GM23338 (cell line): ENCODE results near the gene MTPN. TPM values are rescaled to one million over a fixed set of nuclear protein-coding genes. Genes with fewer than 3 reads are reported as not detected.

ENCODE experiments used
- ATAC-seq: fragments of 200-7000 bp; cut with Tn5 transposase; 3 replicates; pipeline ENCODE4 v1.9.1; 2020
- DNase-seq: peaks from one replicate; pipeline ENCODE4 v3.0.0-alpha.2; 2015; ENCODE audit warnings: low spot score
- H2AFZ ChIP-seq: fragments of 200-600 bp; sonication (generic); 2 replicates; pipeline ENCODE4 v1.8.0; 2016; ENCODE audit warnings: antibody characterized with exemption, mild to moderate bottlenecking, moderate library complexity
- H3F3A ChIP-seq: fragments of 200-600 bp; sonication (generic); replicated peaks from 2 replicates; pipeline ENCODE4 v1.8.0; 2017; ENCODE audit warnings: antibody characterized with exemption, mixed run types, low read depth
- H3K27ac ChIP-seq: fragments of 200-600 bp; sonication (generic); 2 replicates; pipeline ENCODE4 v1.6.1; 2016; ENCODE audit warnings: low read depth
- H3K27me3 ChIP-seq: fragments of 200-600 bp; sonication (generic); 2 replicates; pipeline ENCODE4 v1.8.0; 2016; ENCODE audit warnings: mild to moderate bottlenecking, mixed run types, moderate library complexity; ENCODE audit not compliant: insufficient read depth
- H3K36me3 ChIP-seq: fragments of 200-600 bp; sonication (generic); 2 replicates; pipeline ENCODE4 v1.8.0; 2016; ENCODE audit warnings: mild to moderate bottlenecking; ENCODE audit not compliant: insufficient read depth
- H3K4me1 ChIP-seq: fragments of 200-600 bp; sonication (generic); 2 replicates; pipeline ENCODE4 v1.8.0; 2016; ENCODE audit warnings: mild to moderate bottlenecking, moderate library complexity; ENCODE audit not compliant: insufficient read depth
- H3K4me2 ChIP-seq: fragments of 200-600 bp; sonication (generic); 2 replicates; pipeline ENCODE4 v1.7.1; 2017; ENCODE audit warnings: mixed run types
- H3K4me3 ChIP-seq: fragments of 200-600 bp; sonication (generic); 2 replicates; pipeline ENCODE4 v1.6.1; 2016; ENCODE audit warnings: mixed run types
- H3K79me2 ChIP-seq: fragments of 200-600 bp; sonication (generic); replicated peaks from 2 replicates; pipeline ENCODE4 v1.8.0; 2017; ENCODE audit warnings: mild to moderate bottlenecking; ENCODE audit not compliant: insufficient read depth
- H3K9me2 ChIP-seq: fragments of 200-600 bp; sonication (generic); 2 replicates; pipeline ENCODE4 v1.8.0; 2017; ENCODE audit not compliant: insufficient read depth
- H4K20me1 ChIP-seq: fragments of 200-600 bp; sonication (generic); replicated peaks from 2 replicates; pipeline ENCODE4 v1.8.0; 2017; ENCODE audit warnings: mild to moderate bottlenecking; ENCODE audit not compliant: insufficient read depth
- H3K27ac Mint-ChIP-seq: 2 replicates; pipeline ENCODE4 v1.8.0; 2020; ENCODE audit warnings: inconsistent platforms, mild to moderate bottlenecking, moderate library complexity, mixed read lengths
- H3K27me3 Mint-ChIP-seq: 3 replicates; pipeline ENCODE4 v1.8.0; 2022; ENCODE audit warnings: low read depth, mild to moderate bottlenecking, moderate library complexity, mixed read lengths, inconsistent platforms; ENCODE audit not compliant: insufficient read depth, poor library complexity
- H3K36me3 Mint-ChIP-seq: 3 replicates; pipeline ENCODE4 v1.8.0; 2021; ENCODE audit warnings: low read depth, mild to moderate bottlenecking, inconsistent platforms, moderate library complexity, mixed read lengths
- H3K4me1 Mint-ChIP-seq: 3 replicates; pipeline ENCODE4 v1.8.0; 2020; ENCODE audit warnings: mild to moderate bottlenecking, inconsistent platforms, mixed read lengths
- H3K4me3 Mint-ChIP-seq: 3 replicates; pipeline ENCODE4 v1.8.0; 2021; ENCODE audit warnings: moderate library complexity, mild to moderate bottlenecking, inconsistent platforms, mixed read lengths
- H3K9me3 Mint-ChIP-seq: 3 replicates; pipeline ENCODE4 v1.8.0; 2020; ENCODE audit warnings: moderate library complexity, mild to moderate bottlenecking, inconsistent platforms, mixed read lengths
- CREB1 ChIP-seq: fragments of 250-450 bp; sonication (Bioruptor Pico); IDR thresholded peaks from 2 replicates; pipeline ENCODE4 v1.5.0; 2020; ENCODE audit warnings: low read depth, mild to moderate bottlenecking, moderate library complexity
- CTCF ChIP-seq, 2 experiments: fragments of 200-600 bp in 1 of 2; sonication (generic) in 1 of 2; conservative IDR thresholded peaks; 2 replicates each; pipeline versions ENCODE4 v1.5.1 to v1.6.1; 2016 to 2017; ENCODE audit warnings: antibody characterized with exemption in 2 of 2, low read depth in 2 of 2, mild to moderate bottlenecking in 2 of 2, moderate library complexity in 1 of 2
- ETS1 ChIP-seq: IDR thresholded peaks from 2 replicates; pipeline ENCODE4 v1.6.1; 2016; ENCODE audit warnings: antibody characterized with exemption
- EZH2 ChIP-seq: fragments of 200-600 bp; sonication (generic); IDR thresholded peaks from one replicate; pipeline ENCODE4 v1.8.0; 2017; ENCODE audit warnings: antibody characterized with exemption, mild to moderate bottlenecking, low read depth; ENCODE audit not compliant: unreplicated experiment
- EZH2phosphoT487 ChIP-seq: fragments of 200-600 bp; sonication (generic); IDR thresholded peaks from one replicate; pipeline ENCODE4 v1.8.1; 2018; ENCODE audit warnings: antibody characterized with exemption; ENCODE audit not compliant: unreplicated experiment
- JUNB ChIP-seq: IDR thresholded peaks from one replicate; pipeline ENCODE4 v1.6.1; 2016; ENCODE audit warnings: antibody characterized with exemption; ENCODE audit not compliant: unreplicated experiment
- NANOG ChIP-seq: IDR thresholded peaks from 2 replicates; pipeline ENCODE4 v1.6.1; 2016; ENCODE audit warnings: antibody characterized with exemption, borderline replicate concordance
- POLR2AphosphoS5 ChIP-seq: IDR thresholded peaks from 2 replicates; pipeline ENCODE4 v1.6.1; 2016; ENCODE audit warnings: antibody characterized with exemption, low read depth
- REST ChIP-seq: IDR thresholded peaks from one replicate; pipeline ENCODE4 v1.6.1; 2018; ENCODE audit warnings: antibody characterized with exemption; ENCODE audit not compliant: unreplicated experiment
- STAT1 ChIP-seq: IDR thresholded peaks from one replicate; pipeline ENCODE4 v1.6.1; 2016; ENCODE audit warnings: antibody characterized with exemption; ENCODE audit not compliant: unreplicated experiment
- ZNF114 ChIP-seq: fragments of 250-450 bp; sonication (Bioruptor Pico); IDR thresholded peaks from 2 replicates; pipeline ENCODE4 v1.5.0; 2020; ENCODE audit warnings: mild to moderate bottlenecking, moderate library complexity
- ZNF331 ChIP-seq: fragments of 250-450 bp; sonication (Bioruptor Pico); IDR thresholded peaks from 2 replicates; pipeline ENCODE4 v1.5.0; 2020; ENCODE audit warnings: low read depth, mild to moderate bottlenecking, moderate library complexity
- ZNF462 ChIP-seq: fragments of 250-450 bp; sonication (Bioruptor Pico); IDR thresholded peaks from 2 replicates; pipeline ENCODE4 v1.5.0; 2020; ENCODE audit warnings: mild to moderate bottlenecking, moderate library complexity
- polyA plus RNA-seq: library from polyadenylated mRNA; unstranded; fragments of >200 nt; fragmentation: Nextera tagmentation; extraction: Ambion mirVana; gene quantifications from 2 replicates; pipeline ENCODE4 v1.2.1, GENCODE V29; 2016
- total RNA-seq: library from RNA; depleted of rRNA; stranded (reverse); fragments of >200 nt; shearing (Covaris generic); gene quantifications from 2 replicates; pipeline ENCODE4 v1.2.3, GENCODE V29; 2014

Gene MTPN
- total and polyA plus RNA-seq, 2 experiments from 2014 or later = 87.7 to 90.3 TPM

- Histone ChIP-seq H3F3A (no peaks in the 10 kb centered on the region), H3K79me2 (peaks cover 36% of the 10 kb centered on the region), H3K9me2 (no peaks in the 10 kb centered on the region), H3K27me3 (no peaks in the 10 kb centered on the region), H2AFZ (no peak overlapping the region), H4K20me1 (no peaks in the 10 kb centered on the region; the same call in none of the 2 replicates), H3K4me1 (no peaks in the 10 kb centered on the region), H3K4me2 (no peak overlapping the region), H3K4me3 (no peak overlapping the region), H3K27ac (no peak overlapping the region), H3K36me3 (peaks cover 14% of the 10 kb centered on the region)
- peaks cover 15% of the 10 kb centered on the region; the same call in 2 of the 3 replicates for H3K36me3 Mint-ChIP-seq
- H3K4me3 Mint-ChIP-seq = no peak overlapping the region
- no peak overlapping the region for H3K27ac Mint-ChIP-seq
- DNase-seq = no peak
- peaks cover 2% of the 10 kb centered on the region for H3K27me3 Mint-ChIP-seq
- H3K9me3 Mint-ChIP-seq = no peaks in the 10 kb centered on the region
- no peak for ATAC-seq
- peaks cover 3% of the 10 kb centered on the region; the same call in 2 of the 3 replicates for H3K4me1 Mint-ChIP-seq
- no peak for TF ChIP-seq CTCF (conservative IDR thresholded peaks at IDR 0.05; ENCODE audit: low read depth in 2 of 2)
- no peak for TF ChIP-seq ZNF462 (CRISPR knock-in tag)
- no peak for TF ChIP-seq EZH2
- TF ChIP-seq EZH2phosphoT487 = no peak
- no peak for TF ChIP-seq ZNF114 (CRISPR knock-in tag)
- no peak for TF ChIP-seq REST
- TF ChIP-seq JUNB = no peak
- no peak for TF ChIP-seq POLR2AphosphoS5
- no peak for TF ChIP-seq CREB1 (CRISPR knock-in tag)
- no peak for TF ChIP-seq NANOG
- no peak for TF ChIP-seq ETS1
- no peak for TF ChIP-seq ZNF331 (CRISPR knock-in tag)
- no peak for TF ChIP-seq STAT1
Measured at GRCh38 chr7:135950972-135951371, 26.2 kb downstream of the MTPN start.
